Activated T-cell treated with anti-CD3 and anti-CD28 coated beads, Interleukin-2, amount 50 U/mL, for 48 hours (primary cell): ENCODE data around the gene VTI1A.
"Not testable (repeated sequence)": the region's sequence is repeated elsewhere in the genome, so short reads cannot be mapped to it uniquely, and the experiment has no call there.

Source experiments
- DNase-seq, 2 experiments: peaks; one replicate each; pipeline ENCODE4 v3.0.0-alpha.2; 2020

Gene VTI1A

GRCh38 chr10:112552593-112553110 is 105.6 kb downstream of the VTI1A start:
- no peak for DNase-seq

GRCh38 chr10:112553315-112553714 is 106.3 kb downstream of the VTI1A start:
- no peak for DNase-seq

GRCh38 chr10:112554263-112554662 is 107.2 kb downstream of the VTI1A start:
- DNase-seq: no peak

- DNase-seq: no peak
Measured at GRCh38 chr10:112557197-112557596, 110.2 kb downstream of the VTI1A start.

- DNase-seq: no peak
Measured at GRCh38 chr10:112558476-112559142, 111.6 kb downstream of the VTI1A start.

- no peak for DNase-seq
Measured at GRCh38 chr10:112559349-112559748, 112.3 kb downstream of the VTI1A start.

- no peak for DNase-seq
Measured at GRCh38 chr10:112562122-112562521, 115.1 kb downstream of the VTI1A start.

- no peak for DNase-seq
Measured at GRCh38 chr10:112562809-112563663, 116.0 kb downstream of the VTI1A start.

- DNase-seq: no peak
Measured at GRCh38 chr10:112564337-112564736, 117.3 kb downstream of the VTI1A start.

- no peak for DNase-seq
Measured at GRCh38 chr10:112565434-112566053, 118.5 kb downstream of the VTI1A start.

- DNase-seq: no peak
Measured at GRCh38 chr10:112570585-112570984, 123.6 kb downstream of the VTI1A start.

- no peak for DNase-seq
Measured at GRCh38 chr10:112579578-112579977, 132.6 kb downstream of the VTI1A start.

- DNase-seq: no peak
Measured at GRCh38 chr10:112580267-112580666, 133.3 kb downstream of the VTI1A start.

GRCh38 chr10:112581921-112582320 is 134.9 kb downstream of the VTI1A start:
- DNase-seq: no peak

GRCh38 chr10:112583236-112583939 is 136.4 kb downstream of the VTI1A start:
- DNase-seq: no peak

- DNase-seq: no peak
Measured at GRCh38 chr10:112584276-112584675, 137.3 kb downstream of the VTI1A start.

GRCh38 chr10:112585126-112585525 is 138.1 kb downstream of the VTI1A start:
- no peak for DNase-seq

- DNase-seq: no peak
Measured at GRCh38 chr10:112585960-112586359, 138.9 kb downstream of the VTI1A start.

GRCh38 chr10:112587729-112588128 is 140.7 kb downstream of the VTI1A start:
- DNase-seq: no peak

- DNase-seq: no peak
Measured at GRCh38 chr10:112588225-112588990, 141.4 kb downstream of the VTI1A start.

GRCh38 chr10:112589081-112589480 is 142.1 kb downstream of the VTI1A start:
- no peak for DNase-seq

- not testable (repeated sequence) for DNase-seq
Measured at GRCh38 chr10:112590786-112591185, 143.8 kb downstream of the VTI1A start.
